Osteoblast (primary cell): ENCODE data around the gene GRB10. TPM values are rescaled to one million over a fixed set of nuclear protein-coding genes. Genes with fewer than 3 reads are reported as not detected.

ENCODE experiments used
- DNase-seq: peaks from one replicate; pipeline ENCODE4 v3.0.0; 2011; ENCODE audit warnings: low spot score, mixed read lengths; ENCODE audit not compliant: insufficient read length; ENCODE audit errors: missing footprints
- H2AFZ ChIP-seq: 2 replicates; pipeline ENCODE4 v1.6.0; 2011; ENCODE audit warnings: mild to moderate bottlenecking, low read length
- H3K27ac ChIP-seq: 2 replicates; pipeline ENCODE4 v1.5.1; 2011; ENCODE audit warnings: mild to moderate bottlenecking, low read depth, low read length, moderate library complexity
- H3K27me3 ChIP-seq: 2 replicates; pipeline ENCODE4 v1.6.0; 2012; ENCODE audit warnings: mild to moderate bottlenecking, control low read depth, inconsistent platforms, low read length, moderate library complexity; ENCODE audit not compliant: insufficient read depth
- H3K36me3 ChIP-seq: 2 replicates; pipeline ENCODE4 v1.5.1; 2011; ENCODE audit warnings: mild to moderate bottlenecking, low read length, control low read depth, moderate library complexity; ENCODE audit not compliant: insufficient read depth
- H3K4me1 ChIP-seq: 2 replicates; pipeline ENCODE4 v1.5.1; 2011; ENCODE audit warnings: mild to moderate bottlenecking, low read length, control low read depth, moderate library complexity; ENCODE audit not compliant: insufficient read depth
- H3K4me2 ChIP-seq: 2 replicates; pipeline ENCODE4 v1.6.0; 2011; ENCODE audit warnings: mild to moderate bottlenecking, low read length; ENCODE audit not compliant: insufficient read depth
- H3K4me3 ChIP-seq: fragments of 200-600 bp; sonication (generic); 3 replicates; pipeline ENCODE4 v1.5.1; 2012; ENCODE audit warnings: mild to moderate bottlenecking, low read length, inconsistent platforms; ENCODE audit not compliant: insufficient read depth
- H3K79me2 ChIP-seq: 2 replicates; pipeline ENCODE4 v1.6.0; 2012; ENCODE audit warnings: mild to moderate bottlenecking, low read length, control low read depth, inconsistent platforms; ENCODE audit not compliant: insufficient read depth
- H3K9me3 ChIP-seq: 2 replicates; pipeline ENCODE4 v1.5.1; 2011; ENCODE audit warnings: low read depth, low read length, control low read depth
- H4K20me1 ChIP-seq: 2 replicates; pipeline ENCODE4 v1.6.0; 2012; ENCODE audit warnings: mild to moderate bottlenecking, low read length, control low read depth; ENCODE audit not compliant: insufficient read depth
- total RNA-seq: library from RNA; depleted of rRNA; stranded (reverse); fragments of >200 nt; gene quantifications from 2 replicates; pipeline ENCODE4 v1.2.3, GENCODE V29; 2012
- TF ChIP-seq, protein P1 (sequence below): IDR thresholded peaks from 2 replicates; pipeline ENCODE4 v1.5.1; 2011; ENCODE audit warnings: mild to moderate bottlenecking, low read depth, low read length, moderate library complexity; ENCODE audit errors: extremely low read depth

GRB10 gene
- total RNA-seq, 1 donor: 62.6 TPM

- Histone ChIP-seq H4K20me1 (peaks cover 66% of the 10 kb centered on the region), H3K4me3 (no peak overlapping the region), H3K79me2 (peaks cover 96% of the 10 kb centered on the region), H3K27me3 (no peaks in the 10 kb centered on the region), H2AFZ (no peak overlapping the region), H3K4me1 (peaks cover 19% of the 10 kb centered on the region), H3K27ac (no peak overlapping the region), H3K9me3 (no peaks in the 10 kb centered on the region), H3K4me2 (no peak overlapping the region), H3K36me3 (no peaks in the 10 kb centered on the region)
- TF ChIP-seq, protein P1, sequence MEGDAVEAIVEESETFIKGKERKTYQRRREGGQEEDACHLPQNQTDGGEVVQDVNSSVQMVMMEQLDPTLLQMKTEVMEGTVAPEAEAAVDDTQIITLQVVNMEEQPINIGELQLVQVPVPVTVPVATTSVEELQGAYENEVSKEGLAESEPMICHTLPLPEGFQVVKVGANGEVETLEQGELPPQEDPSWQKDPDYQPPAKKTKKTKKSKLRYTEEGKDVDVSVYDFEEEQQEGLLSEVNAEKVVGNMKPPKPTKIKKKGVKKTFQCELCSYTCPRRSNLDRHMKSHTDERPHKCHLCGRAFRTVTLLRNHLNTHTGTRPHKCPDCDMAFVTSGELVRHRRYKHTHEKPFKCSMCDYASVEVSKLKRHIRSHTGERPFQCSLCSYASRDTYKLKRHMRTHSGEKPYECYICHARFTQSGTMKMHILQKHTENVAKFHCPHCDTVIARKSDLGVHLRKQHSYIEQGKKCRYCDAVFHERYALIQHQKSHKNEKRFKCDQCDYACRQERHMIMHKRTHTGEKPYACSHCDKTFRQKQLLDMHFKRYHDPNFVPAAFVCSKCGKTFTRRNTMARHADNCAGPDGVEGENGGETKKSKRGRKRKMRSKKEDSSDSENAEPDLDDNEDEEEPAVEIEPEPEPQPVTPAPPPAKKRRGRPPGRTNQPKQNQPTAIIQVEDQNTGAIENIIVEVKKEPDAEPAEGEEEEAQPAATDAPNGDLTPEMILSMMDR: no peak
- DNase-seq: no peak
These were observed 67.8 kb downstream of the GRB10 start for GRCh38 chr7:50714857-50715256.

DNA sequence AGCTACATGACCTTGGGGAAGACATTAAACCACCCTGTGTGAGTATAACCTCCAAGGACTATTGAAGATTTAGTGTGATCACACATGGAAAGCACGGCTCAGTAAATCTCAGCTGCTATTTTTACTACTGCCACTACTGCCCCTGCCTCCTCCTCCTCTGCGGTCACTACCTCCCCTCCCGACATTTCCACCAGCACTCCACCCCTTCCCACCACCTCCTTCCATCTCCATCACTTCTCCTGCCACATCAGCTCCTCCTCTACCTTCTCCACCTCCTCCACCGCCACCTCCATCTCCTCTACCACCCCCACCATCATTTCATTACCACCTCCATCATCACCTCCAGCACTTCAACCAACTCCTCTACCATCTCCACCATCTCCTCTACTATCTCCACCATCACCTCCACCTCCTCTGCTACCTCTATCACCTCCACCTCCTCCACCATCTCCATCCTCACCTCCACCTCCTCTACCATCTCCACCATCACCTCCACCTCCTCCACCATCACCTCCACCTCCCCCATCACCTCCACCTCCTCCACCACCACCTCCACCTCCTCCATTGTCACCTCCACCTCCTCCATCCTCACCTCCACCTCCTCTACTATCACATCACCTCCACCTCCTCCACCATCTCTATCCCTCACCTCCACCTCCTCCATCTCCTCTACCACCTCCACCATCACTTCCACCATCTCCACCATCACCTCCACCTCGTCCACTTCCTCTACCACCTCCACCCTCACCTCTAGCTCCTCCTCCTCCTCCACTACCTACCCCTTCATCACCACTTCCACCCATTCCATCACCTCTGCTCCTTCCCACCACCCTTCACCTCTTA, 69.4 kb downstream of the GRB10 start:
- no peak for DNase-seq
- Histone ChIP-seq H3K79me2 (peaks cover 95% of the 10 kb centered on the region), H3K4me3 (no peak overlapping the region), H3K36me3 (no peaks in the 10 kb centered on the region), H2AFZ (no peak overlapping the region), H3K4me2 (no peak overlapping the region), H3K9me3 (no peaks in the 10 kb centered on the region), H3K27me3 (no peaks in the 10 kb centered on the region), H3K27ac (no peak overlapping the region), H4K20me1 (peaks cover 64% of the 10 kb centered on the region), H3K4me1 (peaks cover 19% of the 10 kb centered on the region)
- TF ChIP-seq, protein P1: peak; percentile 0

- TF ChIP-seq, protein P1: peak; percentile 6
- H2AFZ ChIP-seq: no peak overlapping the region
- DNase-seq: no peak
- H3K9me3 ChIP-seq: no peaks in the 10 kb centered on the region
- H3K4me2 ChIP-seq: no peak overlapping the region
- no peaks in the 10 kb centered on the region for H3K36me3 ChIP-seq
- H3K27me3 ChIP-seq: no peaks in the 10 kb centered on the region
- H4K20me1 ChIP-seq: peaks cover 61% of the 10 kb centered on the region
- H3K4me1 ChIP-seq: peaks cover 19% of the 10 kb centered on the region
- peaks cover 94% of the 10 kb centered on the region for H3K79me2 ChIP-seq
- peak overlapping the region; percentile 8 for H3K27ac ChIP-seq
- no peak overlapping the region for H3K4me3 ChIP-seq
These were observed 70.2 kb downstream of the GRB10 start for GRCh38 chr7:50712252-50713122.
